RWPE2 (cell line): ENCODE measurements around the gene NUP210.

Experiments
- ATAC-seq: fragments of 200-7000 bp; cut with Tn5 transposase; 3 replicates; pipeline ENCODE4 v1.9.1; 2021; ENCODE audit warnings: low read depth
- DNase-seq: peaks from one replicate; pipeline ENCODE4 v3.0.0-alpha.2; 2020; ENCODE audit warnings: low spot score
- H3K27ac ChIP-seq: fragments of 450-650 bp; 2 replicates; pipeline ENCODE4 v1.5.1; 2017; ENCODE audit warnings: mild to moderate bottlenecking; ENCODE audit not compliant: poor library complexity, severe bottlenecking
- H3K27me3 ChIP-seq: fragments of 250-450 bp; sonication (Bioruptor Pico); 2 replicates; pipeline ENCODE4 v1.5.1; 2021; ENCODE audit warnings: mild to moderate bottlenecking, moderate library complexity; ENCODE audit not compliant: insufficient read depth, poor library complexity, severe bottlenecking
- H3K36me3 ChIP-seq: fragments of 250-450 bp; sonication (Bioruptor Pico); 2 replicates; pipeline ENCODE4 v1.5.1; 2020; ENCODE audit warnings: low read depth, mild to moderate bottlenecking, moderate library complexity
- H3K4me1 ChIP-seq: fragments of 250-450 bp; sonication (Bioruptor Pico); 2 replicates; pipeline ENCODE4 v1.5.1; 2021; ENCODE audit warnings: mild to moderate bottlenecking, moderate library complexity; ENCODE audit not compliant: insufficient read depth, poor library complexity, severe bottlenecking
- H3K4me3 ChIP-seq: fragments of 250-450 bp; sonication (Bioruptor Pico); 2 replicates; pipeline ENCODE4 v1.5.1; 2021; ENCODE audit warnings: mild to moderate bottlenecking, moderate library complexity; ENCODE audit not compliant: severe bottlenecking
- H3K9me3 ChIP-seq: fragments of 250-450 bp; sonication (Bioruptor Pico); 2 replicates; pipeline ENCODE4 v1.5.1; 2021; ENCODE audit warnings: mild to moderate bottlenecking, moderate library complexity; ENCODE audit not compliant: severe bottlenecking
- TF ChIP-seq, protein P1 (sequence below): fragments of 450-650 bp; IDR thresholded peaks from one replicate; pipeline ENCODE4 v1.5.1; 2017; ENCODE audit warnings: mild to moderate bottlenecking, moderate library complexity; ENCODE audit not compliant: poor library complexity, severe bottlenecking

NUP210 gene

DNA sequence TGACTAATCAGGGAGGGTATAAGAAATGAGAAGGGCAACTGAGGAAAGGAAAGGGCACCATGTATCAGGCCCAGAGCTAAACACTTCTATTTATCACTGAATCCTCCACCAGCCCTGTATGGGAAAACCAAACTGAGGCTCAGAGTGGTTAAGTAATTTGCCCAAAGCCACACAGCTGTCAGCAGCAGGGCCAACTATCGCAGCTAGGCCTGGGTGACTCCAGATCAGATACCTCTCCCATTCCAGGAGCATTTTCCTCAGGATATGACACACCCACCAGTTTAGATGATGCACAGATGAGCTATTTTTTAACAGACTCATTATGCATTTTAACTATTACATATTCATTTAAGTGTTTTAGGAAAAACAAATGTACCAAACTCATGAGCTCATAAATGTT lies 14.5 kb downstream of the NUP210 start:
- Histone ChIP-seq H3K27me3 (no peaks in the 10 kb centered on the region), H3K9me3 (no peaks in the 10 kb centered on the region), H3K27ac (no peak overlapping the region), H3K4me3 (no peak overlapping the region), H3K4me1 (no peaks in the 10 kb centered on the region), H3K36me3 (no peaks in the 10 kb centered on the region)
- DNase-seq (no peak), ATAC-seq (no peak)
- TF ChIP-seq, protein P1, sequence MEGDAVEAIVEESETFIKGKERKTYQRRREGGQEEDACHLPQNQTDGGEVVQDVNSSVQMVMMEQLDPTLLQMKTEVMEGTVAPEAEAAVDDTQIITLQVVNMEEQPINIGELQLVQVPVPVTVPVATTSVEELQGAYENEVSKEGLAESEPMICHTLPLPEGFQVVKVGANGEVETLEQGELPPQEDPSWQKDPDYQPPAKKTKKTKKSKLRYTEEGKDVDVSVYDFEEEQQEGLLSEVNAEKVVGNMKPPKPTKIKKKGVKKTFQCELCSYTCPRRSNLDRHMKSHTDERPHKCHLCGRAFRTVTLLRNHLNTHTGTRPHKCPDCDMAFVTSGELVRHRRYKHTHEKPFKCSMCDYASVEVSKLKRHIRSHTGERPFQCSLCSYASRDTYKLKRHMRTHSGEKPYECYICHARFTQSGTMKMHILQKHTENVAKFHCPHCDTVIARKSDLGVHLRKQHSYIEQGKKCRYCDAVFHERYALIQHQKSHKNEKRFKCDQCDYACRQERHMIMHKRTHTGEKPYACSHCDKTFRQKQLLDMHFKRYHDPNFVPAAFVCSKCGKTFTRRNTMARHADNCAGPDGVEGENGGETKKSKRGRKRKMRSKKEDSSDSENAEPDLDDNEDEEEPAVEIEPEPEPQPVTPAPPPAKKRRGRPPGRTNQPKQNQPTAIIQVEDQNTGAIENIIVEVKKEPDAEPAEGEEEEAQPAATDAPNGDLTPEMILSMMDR: no peak

DNA sequence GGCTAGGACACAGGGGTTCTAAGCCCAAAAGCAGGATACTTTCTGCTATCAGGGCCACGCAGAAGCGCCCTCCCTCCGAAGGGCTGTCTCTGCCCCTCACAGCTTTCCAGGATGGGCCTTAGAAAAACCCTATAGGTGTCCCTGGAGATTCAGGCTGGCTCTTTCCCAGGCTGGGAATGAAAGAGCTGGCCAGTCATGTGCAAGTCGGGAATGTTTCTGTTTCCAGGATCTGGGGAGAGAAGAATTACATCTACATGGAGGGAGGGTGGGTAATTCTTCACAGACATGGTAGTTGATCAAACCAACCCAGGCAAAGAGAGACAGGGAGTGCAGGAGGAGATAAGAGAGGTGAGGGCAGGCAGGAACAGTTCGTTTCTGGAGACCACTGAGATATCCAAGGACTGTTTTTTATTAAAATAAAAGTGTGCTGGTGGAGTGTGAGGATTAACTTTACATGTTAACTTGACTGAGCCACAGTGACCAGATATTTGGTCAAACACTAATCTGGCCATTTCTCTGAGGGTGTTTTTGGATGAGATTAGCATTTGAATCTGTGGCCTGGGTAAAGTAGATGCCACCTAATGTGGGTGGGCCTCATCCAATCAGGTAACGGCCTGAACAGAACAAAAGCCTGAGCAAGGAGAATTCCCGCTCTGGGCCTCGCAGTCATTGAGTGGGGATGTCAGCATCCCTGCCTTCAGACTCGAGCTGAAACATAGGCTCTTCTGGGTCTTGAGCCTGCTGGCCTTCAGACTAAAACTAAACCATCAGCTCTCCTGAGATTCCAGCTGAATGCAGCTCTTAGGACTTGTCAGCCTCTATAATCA lies 15.3 kb downstream of the NUP210 start:
- H3K36me3 ChIP-seq: no peaks in the 10 kb centered on the region
- no peak overlapping the region for H3K27ac ChIP-seq
- H3K9me3 ChIP-seq: no peaks in the 10 kb centered on the region
- no peak for ATAC-seq
- H3K4me3 ChIP-seq: no peak overlapping the region
- no peak for DNase-seq
- no peaks in the 10 kb centered on the region for H3K27me3 ChIP-seq
- TF ChIP-seq, protein P1: no peak
- no peaks in the 10 kb centered on the region for H3K4me1 ChIP-seq

DNA sequence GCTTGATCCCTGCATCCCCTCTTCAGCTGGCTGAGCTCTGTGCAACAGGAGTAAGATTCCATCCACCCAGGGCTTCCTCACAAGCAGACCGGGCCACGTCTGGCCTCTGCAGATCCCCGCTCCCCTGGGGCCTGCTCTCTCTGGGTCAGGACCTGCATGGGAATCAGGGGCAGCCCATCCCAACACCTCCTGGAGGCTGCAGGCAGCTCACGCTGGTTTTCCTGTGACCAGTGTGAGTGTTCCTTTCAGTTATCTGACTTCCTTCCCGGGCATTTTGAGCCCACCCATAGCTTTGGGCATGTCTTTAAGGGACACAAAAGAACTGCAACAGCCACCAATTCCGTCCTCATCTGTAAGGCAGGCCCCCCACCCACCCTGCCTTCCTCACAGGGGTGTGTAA lies 16.3 kb downstream of the NUP210 start:
- Histone ChIP-seq H3K4me1 (no peaks in the 10 kb centered on the region), H3K9me3 (no peaks in the 10 kb centered on the region), H3K4me3 (no peak overlapping the region), H3K27ac (no peak overlapping the region), H3K27me3 (no peaks in the 10 kb centered on the region), H3K36me3 (no peaks in the 10 kb centered on the region)
- TF ChIP-seq, protein P1: no peak
- ATAC-seq (no peak), DNase-seq (no peak)

DNA sequence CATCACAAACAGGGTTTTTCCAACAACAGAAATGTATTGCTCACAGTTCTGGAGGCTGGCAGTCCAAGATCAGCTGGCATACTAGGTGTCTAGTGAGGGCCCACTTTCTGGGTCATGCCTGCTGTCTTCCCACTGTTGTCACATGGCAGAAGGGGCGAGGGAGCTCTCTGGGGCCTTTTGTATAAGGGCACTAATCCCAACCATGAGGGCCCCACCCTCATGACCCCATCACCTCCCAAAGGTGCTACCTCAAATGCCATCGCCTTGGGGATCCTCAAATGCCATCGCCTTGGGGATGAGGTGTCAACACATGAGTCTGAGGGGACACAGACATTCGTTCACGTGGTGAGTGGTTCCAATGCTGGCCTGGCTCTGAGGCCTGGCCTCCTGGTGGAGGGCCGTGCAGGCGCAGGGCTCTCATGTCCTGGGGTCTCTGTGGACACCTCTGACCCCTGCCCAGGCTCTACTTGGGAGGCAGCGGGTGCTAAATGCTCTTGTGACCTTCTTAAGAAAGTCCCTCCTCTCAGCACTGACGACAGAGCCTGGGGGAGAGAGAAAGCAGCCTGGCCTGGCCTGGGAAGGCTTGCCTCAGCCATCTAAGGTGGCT lies 16.8 kb downstream of the NUP210 start:
- DNase-seq: no peak
- no peak for ATAC-seq
- no peaks in the 10 kb centered on the region for H3K9me3 ChIP-seq
- no peaks in the 10 kb centered on the region for H3K27me3 ChIP-seq
- TF ChIP-seq, protein P1: no peak
- H3K27ac ChIP-seq: no peak overlapping the region
- H3K4me3 ChIP-seq: no peak overlapping the region
- H3K4me1 ChIP-seq: no peaks in the 10 kb centered on the region
- H3K36me3 ChIP-seq: no peaks in the 10 kb centered on the region; the same call in 1 of the 2 replicates

DNA sequence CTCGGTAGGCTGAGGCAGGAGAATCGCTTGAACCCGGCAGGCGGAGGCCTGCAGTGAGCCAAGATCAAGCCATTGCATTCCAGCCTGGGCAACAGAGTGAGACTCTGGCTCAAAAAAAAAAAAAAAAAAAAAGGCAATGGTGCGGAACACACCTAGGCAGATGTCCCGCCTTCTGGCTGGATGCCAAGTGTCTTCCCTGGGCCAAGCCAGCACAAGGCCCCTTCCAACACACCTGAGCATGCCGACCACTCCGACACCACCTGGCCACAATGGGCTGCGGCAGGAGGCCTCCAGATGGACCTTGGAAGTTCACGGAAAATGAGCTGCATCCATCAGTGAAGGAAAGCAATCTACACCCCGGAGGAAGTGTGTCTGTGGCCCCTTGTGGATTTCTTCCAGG lies 19.0 kb downstream of the NUP210 start:
- no peak overlapping the region for H3K4me3 ChIP-seq
- TF ChIP-seq, protein P1: no peak
- no peak overlapping the region for H3K27ac ChIP-seq
- ATAC-seq (no peak), DNase-seq (no peak)
- H3K9me3 ChIP-seq: no peaks in the 10 kb centered on the region
- no peaks in the 10 kb centered on the region for H3K4me1 ChIP-seq
- no peaks in the 10 kb centered on the region for H3K27me3 ChIP-seq
- no peaks in the 10 kb centered on the region; the same call in 1 of the 2 replicates for H3K36me3 ChIP-seq
